ENCODE measurements around the gene AEBP1. TPM values are rescaled to one million over a fixed set of nuclear protein-coding genes. Genes with fewer than 3 reads are reported as not detected.

The AEBP1 gene
- total RNA-seq, 4 donors from 2014 or later, result 38.9 to 151 (median 57.6) TPM

- no peak overlapping the region for H3K27ac ChIP-seq
- WGBS, 2 donors, result 70 to 74% methylated on average over 7 of the region's 7 CpGs
- no peak for DNase-seq
- H3K36me3 ChIP-seq, result peaks cover 3 to 4% of the 10 kb centered on the region in 2 donors
- peaks cover 15 to 32% of the 10 kb centered on the region in 2 donors for H3K4me1 ChIP-seq
- H3K4me3 ChIP-seq (replicated peaks in 1 of 3), result no peak overlapping the region
- TF ChIP-seq POLR2A (IDR thresholded peaks at IDR 0.05) (no peak), CTCF (IDR thresholded peaks at IDR 0.05) (no peak)
- intact Hi-C loops (cut with DNase I), result no loop called here
- H3K27me3 ChIP-seq, result no peaks in the 10 kb centered on the region
- H3K9me3 ChIP-seq, result no peaks in the 10 kb centered on the region
These were observed 36.1 kb upstream of the AEBP1 start for GRCh38 chr7:44068054-44068453.

- H3K27ac ChIP-seq, result no peak overlapping the region
- WGBS, 2 donors, result 83 to 86% methylated on average over 9 of the region's 9 CpGs
- intact Hi-C loops (cut with DNase I), result no loop called here
- TF ChIP-seq POLR2A (IDR thresholded peaks at IDR 0.05) (no peak), CTCF (IDR thresholded peaks at IDR 0.05) (no peak)
- H3K4me1 ChIP-seq, result peaks cover 0 to 15% of the 10 kb centered on the region in 2 donors
- no peak overlapping the region for H3K4me3 ChIP-seq (replicated peaks in 1 of 3)
- no peaks in the 10 kb centered on the region for H3K9me3 ChIP-seq
- no peaks in the 10 kb centered on the region for H3K27me3 ChIP-seq
- H3K36me3 ChIP-seq, result peaks cover 18 to 33% of the 10 kb centered on the region in 2 donors
- DNase-seq, result no peak
These were observed 32.3 kb upstream of the AEBP1 start for GRCh38 chr7:44071726-44072363.

- H3K9me3 ChIP-seq, result no peaks in the 10 kb centered on the region
- no peak overlapping the region for H3K27ac ChIP-seq
- H3K4me3 ChIP-seq (replicated peaks in 1 of 3), result no peak overlapping the region
- peak; percentile 48 to 60 for DNase-seq
- TF ChIP-seq POLR2A (IDR thresholded peaks at IDR 0.05), result no peak
- peak in 5 of 6 experiments; percentile 24 to 51 (median 38) for TF ChIP-seq CTCF (IDR thresholded peaks at IDR 0.05)
- 55 to 78% methylated on average over 8 to 10 of the region's 12 CpGs for WGBS, 2 donors
- no peaks in the 10 kb centered on the region for H3K27me3 ChIP-seq
- intact Hi-C loops (cut with DNase I), result no loop called here
- H3K4me1 ChIP-seq, result peaks cover 0 to 16% of the 10 kb centered on the region in 2 donors
- peaks cover 18 to 36% of the 10 kb centered on the region in 2 donors for H3K36me3 ChIP-seq
These were observed 31.5 kb upstream of the AEBP1 start for GRCh38 chr7:44072364-44073231.

- Histone ChIP-seq H3K36me3 (peaks cover 18 to 43% of the 10 kb centered on the region in 2 donors), H3K9me3 (no peaks in the 10 kb centered on the region), H3K27ac (peak overlapping the region in 2 of 3 donors; percentile 34 to 46), H3K4me1 (peaks cover 12 to 28% of the 10 kb centered on the region in 2 donors), H3K4me3 (replicated peaks in 1 of 3) (no peak overlapping the region), H3K27me3 (no peaks in the 10 kb centered on the region)
- TF ChIP-seq POLR2A (IDR thresholded peaks at IDR 0.05) (no peak), CTCF (IDR thresholded peaks at IDR 0.05) (no peak)
- no peak for DNase-seq
- 73 to 82% methylated on average over 14 to 26 of the region's 26 CpGs for WGBS, 2 donors
- intact Hi-C loops (cut with DNase I), result no loop called here
These were observed 30.3 kb upstream of the AEBP1 start for GRCh38 chr7:44073664-44074348.
